ENCODE data around the gene PSME3IP1. TPM values are rescaled to one million over a fixed set of nuclear protein-coding genes. Genes with fewer than 3 reads are reported as not detected.

PSME3IP1 gene
- total and polyA plus RNA-seq, 9 of the 15 experiments (the other 6 are each of a cell fraction or from before 2014, with no cell fraction given): 63.8 to 187 (median 142) TPM

DNA sequence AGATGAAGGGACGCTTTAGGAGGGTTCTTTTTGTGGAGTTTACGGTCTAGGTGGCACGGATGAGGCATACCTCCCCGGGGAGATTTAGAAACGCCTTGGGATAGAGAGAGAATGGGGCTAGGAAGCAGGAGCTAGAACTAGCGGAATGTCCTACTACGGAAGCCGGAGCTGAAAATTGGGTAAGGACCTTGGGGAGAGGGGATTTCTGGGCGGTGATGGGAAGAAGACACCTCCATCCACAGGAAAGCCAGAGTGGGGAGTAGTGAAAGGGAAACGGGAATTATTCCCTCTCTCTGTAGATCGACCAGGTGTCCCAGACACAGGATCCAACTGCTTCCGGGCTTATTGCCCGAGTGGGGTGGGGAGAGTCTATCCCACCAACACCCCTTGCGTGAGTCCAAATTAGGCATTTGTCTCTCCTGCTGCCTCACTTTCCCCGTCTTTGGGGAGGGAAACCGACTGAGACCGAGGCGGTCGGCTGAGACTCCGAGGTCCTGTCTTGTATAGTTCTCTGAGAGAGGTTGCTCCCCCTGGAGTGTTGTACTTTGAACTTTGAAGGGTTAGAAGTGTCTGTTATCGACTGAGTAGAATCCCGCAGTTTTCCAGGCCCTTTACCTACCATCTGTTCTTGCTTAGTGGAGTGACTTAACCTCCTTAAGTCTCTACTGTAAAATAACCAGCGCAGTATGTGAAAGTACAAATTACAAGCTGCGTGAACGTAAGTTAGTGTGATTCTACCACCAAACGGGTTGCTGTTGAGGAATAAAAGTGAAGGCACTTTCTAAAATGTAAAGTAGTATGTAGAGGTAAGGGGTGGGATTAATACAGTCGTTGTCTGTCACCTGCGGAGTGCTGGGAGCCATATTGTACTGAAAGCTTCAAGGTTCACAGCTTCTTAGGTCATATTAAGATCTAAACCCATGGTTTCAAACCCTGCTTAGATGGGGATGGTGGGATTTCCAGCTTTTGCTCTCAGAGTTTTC lies 1.3 kb upstream of the PSME3IP1 start:
- CTCF ChIA-PET (ENCODE audit: low intra/inter-chr PET ratio): no interaction called here
- H3K9me1 ChIP-seq (ENCODE audit: control insufficient read depth, insufficient read depth, low read length): no peaks in the 10 kb centered on the region
- H4K20me1 ChIP-seq (replicated peaks; ENCODE audit: control insufficient read depth, insufficient read depth, low read length): no peaks in the 10 kb centered on the region
- peak overlapping the region; percentile 94 for H3K4me3 ChIP-seq
- intact Hi-C loops (cut with micrococcal nuclease) (loop anchor here (2.0 kb wide), 1 partner anchor 112 kb away; no protein-coding TSS in a partner anchor), in situ Hi-C loops (cut with MboI) (no loop called here)
- peak overlapping the region; percentile 91 for H2AFZ ChIP-seq (ENCODE audit: low read depth, low read length)
- H3K27ac ChIP-seq (ENCODE audit: extremely low read depth, low read depth, low read length): peak overlapping the region; percentile 80
- WGBS (ENCODE audit: insufficient coverage, low coverage, missing lambda C conversion rate): 2% methylated on average over 28 of the region's 28 CpGs
- H3K9ac ChIP-seq (ENCODE audit: insufficient read depth in 1 of 2, low read depth in 2 of 2, low read length in 2 of 2): peak overlapping the region; percentile 88 to 90
- no peaks in the 10 kb centered on the region for H3K27me3 ChIP-seq (ENCODE audit: control insufficient read depth in 2 of 2, insufficient read depth in 2 of 2, low read length in 2 of 2)
- peaks cover 94% of the 10 kb centered on the region for H3K79me2 ChIP-seq (ENCODE audit: control insufficient read depth, insufficient read depth, low read length)
- FAIRE-seq (peak; percentile 71), ATAC-seq (peak; percentile 52), DNase-seq (ENCODE audit: extremely low read depth in 1 of 4, low spot score in 3 of 4) (peak; percentile 24 to 64 (median 36))
- POLR2A ChIA-PET: interaction anchor here (0.7 to 1.1 kb wide), 8 partner anchors 8 to 256 kb away, joined by 3 to 4 read pairs (median 3); no protein-coding TSS in a partner anchor
- H3K36me3 ChIP-seq (ENCODE audit: control insufficient read depth, insufficient read depth, low read length): peaks cover 5% of the 10 kb centered on the region; the same call in 1 of the 3 replicates
- H3K4me1 ChIP-seq (replicated peaks in 1 of 2; ENCODE audit: control insufficient read depth in 2 of 2, insufficient read depth in 2 of 2, low read length in 2 of 2): peaks cover 6 to 9% of the 10 kb centered on the region in 2 experiments
- BruUV-seq (replicated peaks): TSS peak; percentile 56
- H3K9me3 ChIP-seq (replicated peaks; ENCODE audit: control insufficient read depth, insufficient read depth, low read depth, low read length): no peaks in the 10 kb centered on the region
- peak overlapping the region; percentile 97 for H3K4me2 ChIP-seq (ENCODE audit: insufficient read depth, low read length)
- TF ChIP-seq ZBTB17 (CRISPR knock-in tag; IDR thresholded peaks at IDR 0.05) (0 out of 2 replicates have a peak, but pooled peaks have one; percentile 29), CCAR2 (IDR thresholded peaks at IDR 0.05; ENCODE audit: low read depth, low read length) (no peak), NR2C2 (CRISPR knock-in tag; IDR thresholded peaks at IDR 0.05) (0 out of 2 replicates have a peak, but pooled peaks have one; percentile 19), NR2C2 (tag; IDR thresholded peaks at IDR 0.05) (peak; percentile 77), YBX1 (IDR thresholded peaks at IDR 0.05) (no peak), NR2C1 (IDR thresholded peaks at IDR 0.05) (peak; percentile 55), NR2C1 (tag; IDR thresholded peaks at IDR 0.05) (peak; percentile 69; the same call in 1 of the 2 replicates), ZNF253 (CRISPR knock-in tag; conservative IDR thresholded peaks at IDR 0.05) (no peak), JUND (IDR thresholded peaks at IDR 0.05; ENCODE audit: borderline replicate concordance, low read depth, low read length) (0 out of 2 replicates have a peak, but pooled peaks have one; percentile 1), JUND (tag; IDR thresholded peaks at IDR 0.05; ENCODE audit: borderline replicate concordance, low read depth, low read length) (no peak)
- TF ChIP-seq, protein P1, sequence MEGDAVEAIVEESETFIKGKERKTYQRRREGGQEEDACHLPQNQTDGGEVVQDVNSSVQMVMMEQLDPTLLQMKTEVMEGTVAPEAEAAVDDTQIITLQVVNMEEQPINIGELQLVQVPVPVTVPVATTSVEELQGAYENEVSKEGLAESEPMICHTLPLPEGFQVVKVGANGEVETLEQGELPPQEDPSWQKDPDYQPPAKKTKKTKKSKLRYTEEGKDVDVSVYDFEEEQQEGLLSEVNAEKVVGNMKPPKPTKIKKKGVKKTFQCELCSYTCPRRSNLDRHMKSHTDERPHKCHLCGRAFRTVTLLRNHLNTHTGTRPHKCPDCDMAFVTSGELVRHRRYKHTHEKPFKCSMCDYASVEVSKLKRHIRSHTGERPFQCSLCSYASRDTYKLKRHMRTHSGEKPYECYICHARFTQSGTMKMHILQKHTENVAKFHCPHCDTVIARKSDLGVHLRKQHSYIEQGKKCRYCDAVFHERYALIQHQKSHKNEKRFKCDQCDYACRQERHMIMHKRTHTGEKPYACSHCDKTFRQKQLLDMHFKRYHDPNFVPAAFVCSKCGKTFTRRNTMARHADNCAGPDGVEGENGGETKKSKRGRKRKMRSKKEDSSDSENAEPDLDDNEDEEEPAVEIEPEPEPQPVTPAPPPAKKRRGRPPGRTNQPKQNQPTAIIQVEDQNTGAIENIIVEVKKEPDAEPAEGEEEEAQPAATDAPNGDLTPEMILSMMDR (IDR thresholded peaks at IDR 0.05 in 2 of 3, conservative IDR thresholded peaks at IDR 0.05 in 1 of 3; ENCODE audit: insufficient read depth in 2 of 3, low read depth in 1 of 3, low read length in 3 of 3): 0 out of 6 replicates have a peak, but pooled peaks of 1 of the 3 experiments have one; percentile 9
- TF ChIP-seq, protein P2, sequence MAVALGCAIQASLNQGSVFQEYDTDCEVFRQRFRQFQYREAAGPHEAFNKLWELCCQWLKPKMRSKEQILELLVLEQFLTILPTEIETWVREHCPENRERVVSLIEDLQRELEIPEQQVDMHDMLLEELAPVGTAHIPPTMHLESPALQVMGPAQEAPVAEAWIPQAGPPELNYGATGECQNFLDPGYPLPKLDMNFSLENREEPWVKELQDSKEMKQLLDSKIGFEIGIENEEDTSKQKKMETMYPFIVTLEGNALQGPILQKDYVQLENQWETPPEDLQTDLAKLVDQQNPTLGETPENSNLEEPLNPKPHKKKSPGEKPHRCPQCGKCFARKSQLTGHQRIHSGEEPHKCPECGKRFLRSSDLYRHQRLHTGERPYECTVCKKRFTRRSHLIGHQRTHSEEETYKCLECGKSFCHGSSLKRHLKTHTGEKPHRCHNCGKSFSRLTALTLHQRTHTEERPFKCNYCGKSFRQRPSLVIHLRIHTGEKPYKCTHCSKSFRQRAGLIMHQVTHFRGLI (CRISPR knock-in tag; IDR thresholded peaks at IDR 0.05): no peak
- TF ChIP-seq, protein P3, sequence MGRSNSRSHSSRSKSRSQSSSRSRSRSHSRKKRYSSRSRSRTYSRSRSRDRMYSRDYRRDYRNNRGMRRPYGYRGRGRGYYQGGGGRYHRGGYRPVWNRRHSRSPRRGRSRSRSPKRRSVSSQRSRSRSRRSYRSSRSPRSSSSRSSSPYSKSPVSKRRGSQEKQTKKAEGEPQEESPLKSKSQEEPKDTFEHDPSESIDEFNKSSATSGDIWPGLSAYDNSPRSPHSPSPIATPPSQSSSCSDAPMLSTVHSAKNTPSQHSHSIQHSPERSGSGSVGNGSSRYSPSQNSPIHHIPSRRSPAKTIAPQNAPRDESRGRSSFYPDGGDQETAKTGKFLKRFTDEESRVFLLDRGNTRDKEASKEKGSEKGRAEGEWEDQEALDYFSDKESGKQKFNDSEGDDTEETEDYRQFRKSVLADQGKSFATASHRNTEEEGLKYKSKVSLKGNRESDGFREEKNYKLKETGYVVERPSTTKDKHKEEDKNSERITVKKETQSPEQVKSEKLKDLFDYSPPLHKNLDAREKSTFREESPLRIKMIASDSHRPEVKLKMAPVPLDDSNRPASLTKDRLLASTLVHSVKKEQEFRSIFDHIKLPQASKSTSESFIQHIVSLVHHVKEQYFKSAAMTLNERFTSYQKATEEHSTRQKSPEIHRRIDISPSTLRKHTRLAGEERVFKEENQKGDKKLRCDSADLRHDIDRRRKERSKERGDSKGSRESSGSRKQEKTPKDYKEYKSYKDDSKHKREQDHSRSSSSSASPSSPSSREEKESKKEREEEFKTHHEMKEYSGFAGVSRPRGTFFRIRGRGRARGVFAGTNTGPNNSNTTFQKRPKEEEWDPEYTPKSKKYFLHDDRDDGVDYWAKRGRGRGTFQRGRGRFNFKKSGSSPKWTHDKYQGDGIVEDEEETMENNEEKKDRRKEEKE (IDR thresholded peaks at IDR 0.05; ENCODE audit: borderline replicate concordance in 1 of 2, control insufficient read depth in 1 of 2, low read depth in 2 of 2, low read length in 1 of 2): no peak

Measured in K562 (cell line).